Epithelial cell of esophagus (primary cell): ENCODE results near the gene CHRDL2.

Source experiments
- DNase-seq: peaks from one replicate; pipeline ENCODE4 v3.0.0; 2010; ENCODE audit warnings: low read depth
- H3K4me3 ChIP-seq: 2 replicates; pipeline ENCODE4 v1.5.1; 2011; ENCODE audit warnings: mild to moderate bottlenecking, low read length, control low read depth
- TF ChIP-seq, protein P1 (sequence below): IDR thresholded peaks from 2 replicates; pipeline ENCODE4 v1.5.1; 2011; ENCODE audit warnings: low read depth, mild to moderate bottlenecking, low read length, control low read depth, inconsistent platforms; ENCODE audit not compliant: insufficient read depth; ENCODE audit errors: missing control alignments

Gene CHRDL2

DNA sequence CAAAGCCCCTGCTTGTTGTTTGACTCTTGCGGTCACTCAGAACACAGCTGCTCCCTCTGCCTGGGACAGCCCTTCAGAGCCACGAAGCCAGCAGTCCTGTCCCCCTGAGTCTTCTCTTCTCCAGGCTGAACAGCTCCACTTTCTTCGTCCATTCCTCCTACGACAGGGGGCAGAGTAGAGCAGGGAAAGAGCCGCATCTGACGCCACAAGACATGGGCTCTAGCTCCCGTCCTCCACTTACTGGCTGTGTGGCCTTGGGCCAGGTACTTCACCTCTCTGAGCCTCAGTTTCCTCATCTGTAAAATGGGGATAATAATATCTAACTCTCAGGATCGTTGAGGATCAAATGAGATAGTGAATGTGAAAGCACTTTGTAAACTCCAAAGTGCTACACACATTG lies 29.9 kb downstream of the CHRDL2 start:
- H3K4me3 ChIP-seq: no peak overlapping the region
- TF ChIP-seq, protein P1, sequence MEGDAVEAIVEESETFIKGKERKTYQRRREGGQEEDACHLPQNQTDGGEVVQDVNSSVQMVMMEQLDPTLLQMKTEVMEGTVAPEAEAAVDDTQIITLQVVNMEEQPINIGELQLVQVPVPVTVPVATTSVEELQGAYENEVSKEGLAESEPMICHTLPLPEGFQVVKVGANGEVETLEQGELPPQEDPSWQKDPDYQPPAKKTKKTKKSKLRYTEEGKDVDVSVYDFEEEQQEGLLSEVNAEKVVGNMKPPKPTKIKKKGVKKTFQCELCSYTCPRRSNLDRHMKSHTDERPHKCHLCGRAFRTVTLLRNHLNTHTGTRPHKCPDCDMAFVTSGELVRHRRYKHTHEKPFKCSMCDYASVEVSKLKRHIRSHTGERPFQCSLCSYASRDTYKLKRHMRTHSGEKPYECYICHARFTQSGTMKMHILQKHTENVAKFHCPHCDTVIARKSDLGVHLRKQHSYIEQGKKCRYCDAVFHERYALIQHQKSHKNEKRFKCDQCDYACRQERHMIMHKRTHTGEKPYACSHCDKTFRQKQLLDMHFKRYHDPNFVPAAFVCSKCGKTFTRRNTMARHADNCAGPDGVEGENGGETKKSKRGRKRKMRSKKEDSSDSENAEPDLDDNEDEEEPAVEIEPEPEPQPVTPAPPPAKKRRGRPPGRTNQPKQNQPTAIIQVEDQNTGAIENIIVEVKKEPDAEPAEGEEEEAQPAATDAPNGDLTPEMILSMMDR: no peak
- no peak for DNase-seq

DNA sequence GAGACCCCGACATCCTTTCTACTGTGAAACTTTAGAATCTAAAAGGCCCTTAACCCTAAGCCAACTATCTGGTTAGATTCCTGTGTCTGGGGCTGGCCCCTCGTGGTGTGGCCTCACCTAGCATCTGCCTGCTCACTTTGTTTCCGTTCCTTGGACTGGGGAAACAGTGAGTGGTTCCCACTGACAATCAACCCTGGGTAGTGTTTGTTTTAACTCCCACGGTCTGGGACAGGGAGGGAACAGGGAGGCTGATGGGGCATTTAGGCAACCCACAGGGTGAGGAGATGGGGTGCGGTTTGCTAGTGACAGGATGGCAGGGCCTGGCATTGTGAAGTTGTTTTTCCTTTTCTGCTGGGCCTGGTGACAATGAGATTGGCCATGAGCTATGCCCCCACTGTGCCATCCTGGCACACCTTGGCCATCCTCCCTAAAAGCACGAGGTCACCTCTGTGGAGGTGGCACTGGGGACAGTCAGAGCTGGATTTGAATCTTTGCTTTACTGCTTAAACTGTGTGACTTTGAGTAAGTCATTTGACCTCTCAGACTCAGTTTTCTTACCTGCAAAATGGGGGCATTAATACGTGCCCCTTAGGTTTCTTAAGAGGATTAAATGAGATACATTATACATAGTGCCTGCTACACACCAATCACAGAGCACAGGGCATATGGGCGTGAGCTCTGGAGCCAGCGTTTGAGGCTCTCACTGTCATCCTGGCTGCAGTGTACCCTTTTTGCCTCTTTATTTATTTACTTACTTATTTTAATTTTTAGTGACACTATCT lies 31.4 kb downstream of the CHRDL2 start:
- no peak for DNase-seq
- no peak overlapping the region for H3K4me3 ChIP-seq
- TF ChIP-seq, protein P1: no peak

DNA sequence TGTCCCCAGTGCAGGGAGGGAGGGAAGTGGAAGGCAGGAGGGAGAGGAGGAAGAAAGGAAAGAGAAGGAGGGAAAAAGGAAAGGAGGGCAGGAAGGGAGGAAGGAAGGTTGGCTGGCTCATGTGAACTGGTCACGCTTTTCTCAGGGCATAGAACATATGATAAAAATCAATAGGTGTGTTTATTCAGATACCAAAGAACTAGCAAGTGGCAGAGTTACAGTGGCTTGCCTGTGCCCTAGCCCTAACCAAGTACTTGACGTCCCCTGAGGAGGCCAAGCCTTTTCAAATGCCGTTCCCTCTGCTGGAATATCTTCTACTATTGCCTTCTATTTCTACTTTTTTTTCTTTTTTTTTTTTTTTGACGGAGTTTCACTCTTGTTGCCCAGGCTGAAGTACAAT lies 33.5 kb downstream of the CHRDL2 start:
- H3K4me3 ChIP-seq: no peak overlapping the region
- DNase-seq: no peak
- TF ChIP-seq, protein P1: no peak

DNA sequence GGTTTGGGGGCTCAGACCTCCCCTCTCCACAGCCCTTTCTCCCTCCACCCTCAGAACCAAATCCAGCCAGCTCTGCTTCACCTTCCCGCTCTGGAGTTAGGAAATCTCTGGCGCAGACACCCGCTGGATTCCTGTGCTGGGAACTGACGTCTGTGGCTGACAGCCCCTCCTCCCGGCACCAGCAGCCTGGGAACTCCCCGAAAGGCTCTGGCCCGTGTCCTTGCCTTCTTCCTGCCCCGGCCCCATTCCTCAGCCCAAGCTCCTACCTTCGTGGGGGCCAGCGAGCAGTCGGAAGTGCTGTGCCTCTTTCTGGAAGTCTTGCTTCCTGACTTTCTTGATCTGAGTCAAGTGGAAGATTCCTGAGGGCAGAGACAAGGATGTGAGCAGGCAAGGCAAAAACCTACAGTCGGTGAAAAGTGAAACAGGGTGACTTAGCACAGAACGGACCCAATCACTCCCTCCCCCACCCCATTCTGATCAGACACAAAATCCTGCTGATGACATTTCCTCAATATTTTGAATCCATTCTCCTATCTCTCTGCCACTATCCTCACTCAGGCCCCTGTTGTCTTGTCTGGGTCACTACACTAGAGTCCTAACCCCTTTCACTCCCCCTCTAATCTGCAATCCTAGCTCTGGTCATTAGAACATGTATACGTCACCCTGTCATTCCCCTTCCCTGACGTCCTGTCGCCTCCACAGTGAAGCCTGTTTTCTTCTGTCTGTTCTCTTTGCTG lies 34.1 kb downstream of the CHRDL2 start:
- peak; percentile 78 for DNase-seq
- no peak overlapping the region for H3K4me3 ChIP-seq
- TF ChIP-seq, protein P1: no peak

DNA sequence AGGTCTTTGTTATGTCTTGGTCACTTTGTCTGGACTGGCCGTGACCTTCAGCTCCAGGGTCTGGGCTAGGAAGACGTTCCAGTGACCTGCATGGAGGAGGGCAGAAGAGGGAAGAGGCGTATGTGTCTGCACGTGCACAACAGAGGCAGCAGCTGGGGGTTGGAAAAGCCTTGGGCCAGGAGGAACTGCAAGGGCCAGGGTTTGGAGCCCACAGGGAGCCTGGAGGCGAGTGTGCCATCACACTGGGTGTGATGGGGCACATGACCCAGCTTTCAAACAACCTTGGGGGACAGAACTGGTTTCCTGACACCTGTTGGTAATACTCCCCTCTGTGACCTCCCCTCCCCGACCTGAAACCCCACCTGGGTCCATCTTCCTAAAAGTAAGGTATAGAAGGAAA lies 34.7 kb downstream of the CHRDL2 start:
- TF ChIP-seq, protein P1: no peak
- DNase-seq: no peak
- H3K4me3 ChIP-seq: no peak overlapping the region

DNA sequence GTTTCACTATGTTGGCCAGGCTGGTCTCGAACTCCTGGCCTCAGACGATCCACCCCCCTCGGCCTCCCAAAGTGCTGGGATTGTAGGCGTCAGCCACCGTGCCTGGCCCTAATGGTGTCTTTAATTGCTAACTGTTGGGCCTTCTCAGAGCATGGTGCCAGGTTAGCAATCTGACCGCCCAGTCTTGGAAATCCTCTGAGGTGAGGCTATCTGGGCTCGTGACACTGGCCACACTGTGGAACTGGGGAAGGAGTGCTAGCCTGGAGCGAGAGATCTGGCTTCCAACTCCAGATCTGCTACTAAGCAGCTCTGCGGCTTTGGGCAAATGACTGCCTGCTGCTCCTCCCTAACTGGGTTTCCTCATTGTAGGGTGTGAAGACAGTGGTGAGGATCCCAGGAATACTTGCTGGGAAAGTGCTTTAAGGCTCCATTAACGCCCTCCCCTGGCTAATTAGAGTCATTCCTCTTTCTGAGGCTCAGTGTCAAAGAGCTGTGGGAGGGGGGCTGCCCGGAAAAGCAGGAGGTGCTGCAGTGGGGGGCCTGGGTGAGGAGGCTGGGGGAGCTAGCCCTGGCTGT lies 35.4 kb downstream of the CHRDL2 start:
- H3K4me3 ChIP-seq: no peak overlapping the region
- no peak for DNase-seq
- TF ChIP-seq, protein P1: no peak
